8988T (cell line): ENCODE data around the gene SORL1.

Experiments
- DNase-seq: peaks from one replicate; pipeline ENCODE4 v3.0.0; 2011

SORL1 gene

GRCh38 chr11:121514432-121515334, 62.6 kb downstream of the SORL1 start:
- DNase-seq, result no peak

GRCh38 chr11:121515335-121515671, 63.2 kb downstream of the SORL1 start:
- no peak for DNase-seq

- no peak for DNase-seq
Measured at GRCh38 chr11:121517996-121518395, 65.9 kb downstream of the SORL1 start.

- DNase-seq, result no peak
Measured at GRCh38 chr11:121520243-121521144, 68.4 kb downstream of the SORL1 start.

- DNase-seq, result no peak
Measured at GRCh38 chr11:121521145-121522042, 69.3 kb downstream of the SORL1 start.

- DNase-seq, result no peak
Measured at GRCh38 chr11:121522043-121522941, 70.2 kb downstream of the SORL1 start.

- DNase-seq, result no peak
Measured at GRCh38 chr11:121523581-121524232, 71.6 kb downstream of the SORL1 start.

- no peak for DNase-seq
Measured at GRCh38 chr11:121524233-121524631, 72.1 kb downstream of the SORL1 start.

- DNase-seq, result no peak
Measured at GRCh38 chr11:121525376-121525775, 73.3 kb downstream of the SORL1 start.

- DNase-seq, result no peak
Measured at GRCh38 chr11:121530257-121530656, 78.1 kb downstream of the SORL1 start.

GRCh38 chr11:121533601-121534000, 81.5 kb downstream of the SORL1 start:
- no peak for DNase-seq

GRCh38 chr11:121534131-121535093, 82.3 kb downstream of the SORL1 start:
- no peak for DNase-seq

- no peak for DNase-seq
Measured at GRCh38 chr11:121535129-121535796, 83.1 kb downstream of the SORL1 start.

- no peak for DNase-seq
Measured at GRCh38 chr11:121536126-121536525, 84.0 kb downstream of the SORL1 start.

- no peak for DNase-seq
Measured at GRCh38 chr11:121538054-121538453, 85.9 kb downstream of the SORL1 start.

- no peak for DNase-seq
Measured at GRCh38 chr11:121539000-121539399, 86.9 kb downstream of the SORL1 start.

GRCh38 chr11:121540627-121541026, 88.5 kb downstream of the SORL1 start:
- no peak for DNase-seq

- no peak for DNase-seq
Measured at GRCh38 chr11:121543836-121544380, 91.8 kb downstream of the SORL1 start.

- no peak for DNase-seq
Measured at GRCh38 chr11:121544956-121545355, 92.8 kb downstream of the SORL1 start.
